ENCODE measurements around the gene NLRP14. TPM values are rescaled to one million over a fixed set of nuclear protein-coding genes. Genes with fewer than 3 reads are reported as not detected.

Gene NLRP14
- total and polyA plus RNA-seq, 8 donors, result 0.18 TPM; not detected in 7

- TF ChIP-seq POLR2A (IDR thresholded peaks at IDR 0.05) (no peak), POLR2AphosphoS5 (IDR thresholded peaks at IDR 0.05) (no peak), EP300 (IDR thresholded peaks at IDR 0.05) (no peak), CTCF (IDR thresholded peaks at IDR 0.05) (no peak)
- no peaks in the 10 kb centered on the region for H3K9me3 ChIP-seq
- 45 to 89% (median 68%) methylated on average over 24 to 45 of the region's 45 CpGs for WGBS, 5 donors
- no peak within 1 kb of the TSS for H3K27ac ChIP-seq
- DNase-seq, result no peak
- H3K4me3 ChIP-seq, result no peak within 1 kb of the TSS
- no peaks in the 10 kb centered on the region for H3K4me1 ChIP-seq
- intact Hi-C loops (cut with DNase I; ENCODE audit: low total_unique reads), result no loop called here
- H3K36me3 ChIP-seq, result no peaks in the 10 kb centered on the region
- peaks cover 0 to 11% (median 0%) of the 10 kb centered on the region in 3 donors for H3K27me3 ChIP-seq
Observed at GRCh38 chr11:7088921-7089320, 68.6 kb downstream of the NLRP14 start, which contains the start of gene RBMXL2. TSS of gene RBMXL2 (plus strand) at chr11:7088998. CDS start at chr11:7089121, 123 bp downstream.

- no peaks in the 10 kb centered on the region for H3K36me3 ChIP-seq
- H3K27me3 ChIP-seq, result peaks cover 0 to 11% (median 0%) of the 10 kb centered on the region in 3 donors
- H3K4me3 ChIP-seq, result no peak overlapping the region
- intact Hi-C loops (cut with DNase I; ENCODE audit: low total_unique reads), result no loop called here
- H3K9me3 ChIP-seq, result no peaks in the 10 kb centered on the region
- WGBS, 5 donors, result 79 to 87% (median 80%) methylated on average over 55 to 111 of the region's 111 CpGs
- no peak for DNase-seq
- H3K27ac ChIP-seq, result no peak overlapping the region
- TF ChIP-seq POLR2AphosphoS5 (IDR thresholded peaks at IDR 0.05), result no peak
- TF ChIP-seq POLR2A (IDR thresholded peaks at IDR 0.05), result no peak
- TF ChIP-seq EP300 (IDR thresholded peaks at IDR 0.05), result no peak
- H3K4me1 ChIP-seq, result no peaks in the 10 kb centered on the region
Observed at GRCh38 chr11:7089328-7090251, 69.3 kb downstream of the NLRP14 start.

GRCh38 chr11:7098235-7098832 lies 78.1 kb downstream of the NLRP14 start:
- 3 to 8% (median 5%) methylated on average over 2 of the region's 2 CpGs for WGBS, 5 donors
- TF ChIP-seq POLR2A (IDR thresholded peaks at IDR 0.05) (no peak), CTCF (IDR thresholded peaks at IDR 0.05) (peak in 5 of 7 experiments; percentile 21 to 53 (median 34))
- peak in 1 of 2 donors; percentile 77 for DNase-seq
- intact Hi-C loops (cut with DNase I; ENCODE audit: low total_unique reads), result no loop called here
- Histone ChIP-seq H3K36me3 (no peaks in the 10 kb centered on the region), H3K9me3 (no peaks in the 10 kb centered on the region), H3K4me1 (no peaks in the 10 kb centered on the region), H3K27me3 (peaks cover 0 to 11% (median 2%) of the 10 kb centered on the region in 3 donors), H3K4me3 (no peak overlapping the region), H3K27ac (no peak overlapping the region)

- intact Hi-C loops (cut with DNase I; ENCODE audit: low total_unique reads), result no loop called here
- no peak for DNase-seq
- Histone ChIP-seq H3K27me3 (peaks cover 0 to 10% (median 4%) of the 10 kb centered on the region in 3 donors), H3K36me3 (no peaks in the 10 kb centered on the region), H3K9me3 (no peaks in the 10 kb centered on the region), H3K4me1 (no peaks in the 10 kb centered on the region), H3K4me3 (no peak overlapping the region), H3K27ac (no peak overlapping the region)
- WGBS, 5 donors, result 10 to 22% (median 18%) methylated on average over 1 of the region's 1 CpG
- TF ChIP-seq CTCF (IDR thresholded peaks at IDR 0.05) (no peak), POLR2AphosphoS5 (IDR thresholded peaks at IDR 0.05) (no peak), EP300 (IDR thresholded peaks at IDR 0.05) (no peak)
Observed at GRCh38 chr11:7115780-7116179, 95.5 kb downstream of the NLRP14 start.

Measured in stomach (tissue), 9 donors.